OCI-LY7 (cell line): Measurements from ENCODE around the gene RRP1B. TPM values are rescaled to one million over a fixed set of nuclear protein-coding genes. Genes with fewer than 3 reads are reported as not detected.
A peak's percentile ranks its signal among the peaks of the same experiment; 100 is the strongest.

ENCODE experiments used
- BruUV-seq: library from RNA; stranded (reverse); fragments of 400-500 nt; replicated peaks from 2 replicates; lab custom pipeline; 2021; lab: Mats Ljungman, UMichigan
- CTCF ChIA-PET: fragments of 300-600 bp; sonication (Branson Sonifier 250); formaldehyde crosslinking; loops from one replicate; lab custom pipeline; 2022; ENCODE audit warnings: antibody characterized with exemption; ENCODE audit not compliant: unreplicated experiment; lab: Charles Lee
- POLR2A ChIA-PET: fragments of 300-600 bp; sonication (Branson Sonifier 250); formaldehyde crosslinking; loops from one replicate; lab custom pipeline; 2022; ENCODE audit warnings: antibody characterized with exemption; lab: Charles Lee
- DNase-seq: peaks from one replicate; pipeline ENCODE4 v3.0.0-alpha.2; 2015; ENCODE audit warnings: low spot score
- H2AFZ ChIP-seq: fragments of 200-600 bp; sonication (generic), shearing (Covaris generic); 2 replicates; pipeline ENCODE4 v1.6.1; 2014; ENCODE audit warnings: mild to moderate bottlenecking, antibody characterized with exemption, low read length, moderate library complexity
- H3K27ac ChIP-seq: fragments of 200-600 bp; sonication (generic); 2 replicates; pipeline ENCODE4 v1.5.1; 2014; ENCODE audit warnings: mixed run types, low read depth, mild to moderate bottlenecking, moderate library complexity, low read length, inconsistent platforms; ENCODE audit not compliant: poor library complexity, severe bottlenecking
- H3K36me3 ChIP-seq: fragments of 200-600 bp; sonication (generic); 2 replicates; pipeline ENCODE4 v1.6.1; 2014; ENCODE audit warnings: mild to moderate bottlenecking, antibody characterized with exemption, low read length, moderate library complexity, mixed read lengths; ENCODE audit not compliant: insufficient read depth
- H3K4me1 ChIP-seq: fragments of 200-600 bp; sonication (generic); 2 replicates; pipeline ENCODE4 v1.5.1; 2014; ENCODE audit warnings: mild to moderate bottlenecking, low read length; ENCODE audit not compliant: insufficient read depth, poor library complexity, severe bottlenecking
- H3K4me2 ChIP-seq: fragments of 200-600 bp; sonication (generic); 2 replicates; pipeline ENCODE4 v1.6.1; 2014; ENCODE audit warnings: mild to moderate bottlenecking, low read length
- H3K4me3 ChIP-seq: fragments of 200-600 bp; sonication (generic); 2 replicates; pipeline ENCODE4 v1.5.1; 2014; ENCODE audit warnings: mild to moderate bottlenecking, low read depth, low read length; ENCODE audit not compliant: poor library complexity, severe bottlenecking
- H3K79me2 ChIP-seq: fragments of 200-600 bp; sonication (generic); 2 replicates; pipeline ENCODE4 v1.6.1; 2016; ENCODE audit warnings: low read depth, mild to moderate bottlenecking, low read length, moderate library complexity, mixed read lengths; ENCODE audit not compliant: insufficient read depth
- H3K9me2 ChIP-seq: fragments of 200-600 bp; sonication (generic); 2 replicates; pipeline ENCODE4 v1.6.1; 2016; ENCODE audit warnings: mild to moderate bottlenecking, low read length, mixed read lengths; ENCODE audit not compliant: insufficient read depth
- H3K9me3 ChIP-seq: fragments of 200-600 bp; sonication (generic); 2 replicates; pipeline ENCODE4 v1.6.1; 2014; ENCODE audit warnings: mild to moderate bottlenecking, mixed run types, low read length, mixed read lengths
- H4K20me1 ChIP-seq: fragments of 200-600 bp; sonication (generic); 2 replicates; pipeline ENCODE4 v1.6.1; 2014; ENCODE audit warnings: mild to moderate bottlenecking, antibody characterized with exemption, low read length, moderate library complexity, mixed read lengths; ENCODE audit not compliant: insufficient read depth
- CTCF ChIP-seq: fragments of 200-600 bp; sonication (generic); conservative IDR thresholded peaks from 2 replicates; pipeline ENCODE4 v1.5.1; 2014; ENCODE audit warnings: mild to moderate bottlenecking, antibody characterized with exemption, low read length, moderate library complexity, mixed read lengths
- EZH2phosphoT487 ChIP-seq: fragments of 200-600 bp; sonication (generic); IDR thresholded peaks from 2 replicates; pipeline ENCODE4 v1.6.1; 2018; ENCODE audit warnings: low read depth, borderline replicate concordance, mild to moderate bottlenecking, mixed run types, antibody characterized with exemption, low read length, moderate library complexity, mixed read lengths
- intact Hi-C: fragments of 100-400 bp; cut with micrococcal nuclease; formaldehyde crosslinking; loops from one replicate; pipeline ENCODE4 v1.10.0; 2022; ENCODE audit not compliant: unreplicated experiment
- total RNA-seq, 2 experiments: library from RNA; depleted of rRNA in 1 of 2; stranded (reverse); fragments of >200 nt in 1 of 2; shearing (Covaris generic) in 1 of 2; gene quantifications; 2 replicates each; pipeline ENCODE4 v1.2.3, GENCODE V29; 2014 to 2022

RRP1B gene
- total RNA-seq, 2 experiments from 2014 or later, result 58.6 to 74.5 TPM

- DNase-seq, result no peak
- H3K4me3 ChIP-seq, result peak overlapping the region; percentile 96
- CTCF ChIA-PET, result no interaction called here
- no TSS peak for BruUV-seq
- H3K4me1 ChIP-seq, result peaks cover 54% of the 10 kb centered on the region
- no peaks in the 10 kb centered on the region; the same call in 1 of the 2 replicates for H3K79me2 ChIP-seq
- no peaks in the 10 kb centered on the region for H3K36me3 ChIP-seq
- peak overlapping the region; percentile 69 for H3K4me2 ChIP-seq
- TF ChIP-seq CTCF (no peak), EZH2phosphoT487 (no peak)
- intact Hi-C loops, result loop anchor here (5.0 to 10.0 kb wide), 3 partner anchors 56 to 393 kb away; partner anchors contain the start of gene CSTB
- H3K27ac ChIP-seq, result peak overlapping the region; percentile 55
- H3K9me2 ChIP-seq, result no peaks in the 10 kb centered on the region
- H3K9me3 ChIP-seq, result no peaks in the 10 kb centered on the region
- H4K20me1 ChIP-seq, result peaks cover 11% of the 10 kb centered on the region; the same call in 1 of the 2 replicates
- POLR2A ChIA-PET, result no interaction called here
- peak overlapping the region; percentile 82 for H2AFZ ChIP-seq
These were observed 58.9 kb downstream of the RRP1B start for GRCh38 chr21:43717967-43718871.

GRCh38 chr21:43718872-43719747 lies 59.8 kb downstream of the RRP1B start, which contains the start of gene PDXK:
Gene PDXK, plus strand, starts transcription at chr21:43719129. Its CDS starts 166 bp downstream, at chr21:43719295.
- Histone ChIP-seq H3K9me3 (no peaks in the 10 kb centered on the region), H2AFZ (peak within 1 kb of the TSS; percentile 82), H3K4me3 (peak within 1 kb of the TSS; percentile 96), H3K9me2 (no peaks in the 10 kb centered on the region), H3K79me2 (no peaks in the 10 kb centered on the region; the same call in 1 of the 2 replicates), H3K36me3 (no peaks in the 10 kb centered on the region; the same call in 1 of the 2 replicates), H3K4me1 (peaks cover 60% of the 10 kb centered on the region), H3K27ac (peak within 1 kb of the TSS; percentile 55), H3K4me2 (peak within 1 kb of the TSS; percentile 69), H4K20me1 (peaks cover 11% of the 10 kb centered on the region; the same call in 1 of the 2 replicates)
- CTCF ChIA-PET, result no interaction called here
- intact Hi-C loops, result loop anchor here (5.0 to 10.0 kb wide), 3 partner anchors 57 to 394 kb away; partner anchors contain the start of gene CSTB
- BruUV-seq, result no TSS peak
- POLR2A ChIA-PET, result interaction anchor here (1.0 kb wide), 1 partner anchor 20 kb away, joined by 3 read pairs; no protein-coding TSS in a partner anchor
- DNase-seq, result peak; percentile 93
- TF ChIP-seq CTCF (peak; percentile 59), EZH2phosphoT487 (no peak)
